ENCODE results near the gene RBBP8NL. TPM values are rescaled to one million over a fixed set of nuclear protein-coding genes. Genes with fewer than 3 reads are reported as not detected.

RBBP8NL gene
- polyA plus RNA-seq (ENCODE audit: insufficient read length) = not detected

- DNase-seq = no peak
Observed at GRCh38 chr20:62427172-62428001, at the start of gene RBBP8NL. TSS of gene RBBP8NL (minus strand) at chr20:62427539. CDS start at chr20:62419647, 7,892 bp downstream.

- DNase-seq = peak; percentile 13
Observed at GRCh38 chr20:62476056-62476838, 48.9 kb upstream of the RBBP8NL start.

GRCh38 chr20:62475772-62476055, 48.4 kb upstream of the RBBP8NL start, which contains the start of gene GATA5:
TSS of gene GATA5 (minus strand) at chr20:62475995. CDS start at chr20:62475521, 474 bp downstream.
- DNase-seq = no peak

GRCh38 chr20:62475027-62475771, 47.9 kb upstream of the RBBP8NL start:
- no peak for DNase-seq

- no peak for DNase-seq
Observed at GRCh38 chr20:62474604-62475026, 47.3 kb upstream of the RBBP8NL start.

GRCh38 chr20:62473717-62474603, 46.6 kb upstream of the RBBP8NL start:
- DNase-seq = no peak

- no peak for DNase-seq
Observed at GRCh38 chr20:62472941-62473585, 45.7 kb upstream of the RBBP8NL start.

- no peak for DNase-seq
Observed at GRCh38 chr20:62472138-62472940, 45.0 kb upstream of the RBBP8NL start.

- no peak for DNase-seq
Observed at GRCh38 chr20:62470459-62470858, 43.1 kb upstream of the RBBP8NL start.

- no peak for DNase-seq
Observed at GRCh38 chr20:62470001-62470400, 42.7 kb upstream of the RBBP8NL start.

GRCh38 chr20:62469352-62469751, 42.0 kb upstream of the RBBP8NL start:
- no peak for DNase-seq

GRCh38 chr20:62466806-62467537, 39.6 kb upstream of the RBBP8NL start:
- no peak for DNase-seq

- no peak for DNase-seq
Observed at GRCh38 chr20:62466072-62466760, 38.9 kb upstream of the RBBP8NL start.

- DNase-seq = no peak
Observed at GRCh38 chr20:62464990-62465389, 37.7 kb upstream of the RBBP8NL start.

- DNase-seq = no peak
Observed at GRCh38 chr20:62464425-62464770, 37.1 kb upstream of the RBBP8NL start.

- no peak for DNase-seq
Observed at GRCh38 chr20:62463651-62464424, 36.5 kb upstream of the RBBP8NL start.

GRCh38 chr20:62462976-62463592, 35.7 kb upstream of the RBBP8NL start:
- no peak for DNase-seq

GRCh38 chr20:62461834-62462233, 34.5 kb upstream of the RBBP8NL start:
- DNase-seq = no peak
